HepG2 (cell line): ENCODE measurements around the gene SEPHS1. TPM values are rescaled to one million over a fixed set of nuclear protein-coding genes. Genes with fewer than 3 reads are reported as not detected.

Experiments
- ATAC-seq: fragments of 200-7000 bp; cut with Tn5 transposase; 3 replicates; pipeline ENCODE4 v1.9.1; 2020; ENCODE audit warnings: mild to moderate bottlenecking, moderate library complexity
- BruUV-seq: library from RNA; stranded (reverse); fragments of 400-500 nt; replicated peaks from 2 replicates; lab custom pipeline; 2021; lab: Mats Ljungman, UMichigan
- CTCF ChIA-PET: fragments of 300-600 bp; formaldehyde crosslinking; extraction: SDS; loops from one replicate; lab custom pipeline; 2021; ENCODE audit warnings: low total read pairs, inconsistent platforms, low intra/inter-chr PET ratio; lab: Yijun Ruan, JAX
- POLR2A ChIA-PET: fragments of 350-600 bp; sonication (Branson Sonifier 250); formaldehyde crosslinking; loops from one replicate; lab custom pipeline; 2020; ENCODE audit warnings: antibody characterized with exemption, inconsistent platforms; lab: Yijun Ruan, JAX
- DNase-seq: peaks from one replicate; pipeline ENCODE4 v3.0.0-alpha.2; 2015; ENCODE audit warnings: low spot score
- FAIRE-seq: peaks from 3 replicates; lab custom pipeline; 2011; peaks lifted over from hg19 to GRCh38; lab: Jason Lieb, UNC
- H2AFZ ChIP-seq: one replicate; pipeline ENCODE4 v1.6.1; 2011; ENCODE audit warnings: low read length, inconsistent platforms
- H3K27ac ChIP-seq: fragments of 300-600 bp; 3 replicates; pipeline ENCODE4 v1.8.0; 2011; ENCODE audit warnings: mixed run types, mild to moderate bottlenecking, mixed read lengths, low read length, inconsistent platforms; ENCODE audit not compliant: insufficient read depth; ENCODE audit errors: extremely low read length
- H3K27me3 ChIP-seq, 2 experiments: fragments of 200-600 bp in 1 of 2; 2 replicates in 1 of 2; 3 replicates in 1 of 2; pipeline versions ENCODE4 v1.6.0 to v1.8.0; 2011; ENCODE audit warnings: low read length in 2 of 2, mild to moderate bottlenecking in 2 of 2, moderate library complexity in 2 of 2, inconsistent platforms in 1 of 2; ENCODE audit not compliant: insufficient read depth in 2 of 2, control insufficient read depth in 1 of 2
- H3K36me3 ChIP-seq, 2 experiments: fragments of 200-600 bp in 1 of 2; replicated peaks in 1 of 2; 2 replicates in 1 of 2; 3 replicates in 1 of 2; pipeline versions ENCODE4 v1.5.1 to v1.8.0; 2011; ENCODE audit warnings: low read length in 2 of 2, inconsistent platforms in 1 of 2; ENCODE audit not compliant: insufficient read depth in 2 of 2, control insufficient read depth in 1 of 2
- H3K4me1 ChIP-seq: 2 replicates; pipeline ENCODE4 v1.5.1; 2012; ENCODE audit warnings: low read length, inconsistent platforms; ENCODE audit not compliant: insufficient read depth
- H3K4me2 ChIP-seq: 2 replicates; pipeline ENCODE4 v1.6.0; 2011; ENCODE audit warnings: low read depth, low read length, inconsistent platforms
- H3K4me3 ChIP-seq, 3 experiments: fragments of 200-600 bp in 1 of 3; sonication (generic), shearing (Covaris generic) in 1 of 3; replicated peaks in 1 of 3; 2 replicates each; pipeline ENCODE4 v1.5.1; 2011 to 2016; ENCODE audit warnings: low read length in 3 of 3, inconsistent platforms in 2 of 3, low read depth in 2 of 3, mild to moderate bottlenecking in 2 of 3, control low read depth in 1 of 3, mixed read lengths in 1 of 3; ENCODE audit not compliant: insufficient read depth in 1 of 3
- H3K79me2 ChIP-seq: one replicate; pipeline ENCODE4 v1.6.1; 2011; ENCODE audit warnings: low read length, inconsistent platforms; ENCODE audit not compliant: insufficient read depth
- H3K9ac ChIP-seq: 2 replicates; pipeline ENCODE4 v1.6.0; 2011; ENCODE audit warnings: mild to moderate bottlenecking, low read depth, low read length, inconsistent platforms; ENCODE audit not compliant: insufficient read depth
- H3K9me3 ChIP-seq: 2 replicates; pipeline ENCODE4 v1.5.1; 2012; ENCODE audit warnings: mild to moderate bottlenecking, low read length
- H4K20me1 ChIP-seq: 2 replicates; pipeline ENCODE4 v1.6.0; 2011; ENCODE audit warnings: inconsistent platforms, mild to moderate bottlenecking, low read length, moderate library complexity; ENCODE audit not compliant: insufficient read depth
- HMGA1 ChIP-seq: sonication (generic); formaldehyde crosslinking; conservative IDR thresholded peaks from 2 replicates; pipeline ENCODE4 v1.4.0; 2020; ENCODE audit warnings: missing genetic modification reagents
- RERE ChIP-seq: IDR thresholded peaks from 2 replicates; pipeline ENCODE4 v1.6.1; 2016; ENCODE audit warnings: low read depth, missing genetic modification reagents, missing compliant biosample characterization
- SKIL ChIP-seq: sonication (generic); formaldehyde crosslinking; IDR thresholded peaks from 2 replicates; pipeline ENCODE4 v1.8.0; 2022; ENCODE audit warnings: missing genetic modification reagents, mild to moderate bottlenecking, moderate library complexity, borderline replicate concordance
- WIZ ChIP-seq: sonication (generic); formaldehyde crosslinking; IDR thresholded peaks from 2 replicates; pipeline ENCODE4 v1.5.1; 2020; ENCODE audit warnings: mild to moderate bottlenecking, missing genetic modification reagents
- ZFP1 ChIP-seq: IDR thresholded peaks from 2 replicates; pipeline ENCODE4 v1.6.1; 2016
- ZNF232 ChIP-seq: sonication (generic); formaldehyde crosslinking; IDR thresholded peaks from 2 replicates; pipeline ENCODE4 v1.4.0; 2020; ENCODE audit warnings: missing genetic modification reagents, borderline replicate concordance
- ZNF33A ChIP-seq: sonication (generic); formaldehyde crosslinking; IDR thresholded peaks from 2 replicates; pipeline ENCODE4 v1.5.1; 2020; ENCODE audit warnings: missing genetic modification reagents, mild to moderate bottlenecking, moderate library complexity, borderline replicate concordance
- ZNF576 ChIP-seq: sonication (generic); formaldehyde crosslinking; IDR thresholded peaks from 2 replicates; pipeline ENCODE4 v1.4.0; 2020; ENCODE audit warnings: mild to moderate bottlenecking, missing genetic modification reagents
- WGBS: methylation state at CpG from one replicate; pipeline ENCODE4 v1.1.6; 2017; ENCODE audit warnings: low lambda C conversion rate; 5-methylcytosine and 5-hydroxymethylcytosine counted together
- in situ Hi-C: cut with HindIII; loops from 2 replicates; pipeline ENCODE4 v1.10.0; 2017; ENCODE audit warnings: low pct_unique_long_range_greater_than_20kb; ENCODE audit not compliant: extremely low pct_ligation_motif_present
- intact Hi-C: fragments of 100-400 bp; cut with micrococcal nuclease; formaldehyde crosslinking; loops from one replicate; pipeline ENCODE4 v1.10.0; 2022; ENCODE audit not compliant: unreplicated experiment
- polyA plus RNA-seq, 8 experiments: library from polyadenylated mRNA; depleted of rRNA in 3 of 8; stranded (reverse) in 7 of 8; unstranded in 1 of 8; fragments of >200 nt; fragmentation: Illumina TruSeq in 4 of 8; extraction: Trizol in 4 of 8; gene quantifications; 2 replicates each; pipeline versions ENCODE4 v1.2.1 to v1.2.3, GENCODE V29; 2011 to 2016; ENCODE audit warnings: low read depth in 4 of 8, missing spikeins in 1 of 8, mixed read lengths in 1 of 8; ENCODE audit not compliant: insufficient read depth in 1 of 8
- total RNA-seq, 5 experiments: library from RNA; depleted of rRNA; stranded (reverse); fragments of >200 nt; fragmentation: Illumina TruSeq; extraction: Trizol; gene quantifications; 2 replicates each; pipeline ENCODE4 v1.2.3, GENCODE V29; 2016; ENCODE audit warnings: low read depth in 1 of 5

SEPHS1 gene
- total and polyA plus RNA-seq, 2 of the 13 experiments (the other 11 are each of a cell fraction or from before 2014, with no cell fraction given), result 57.8 to 61.5 TPM

GRCh38 chr10:13270877-13271551 lies 77.1 kb downstream of the SEPHS1 start:
- WGBS, result 38% methylated on average over 9 of the region's 9 CpGs
- no peaks in the 10 kb centered on the region for H3K9me3 ChIP-seq
- peak overlapping the region; percentile 57 for H3K9ac ChIP-seq
- H4K20me1 ChIP-seq, result no peaks in the 10 kb centered on the region
- 0 out of 2 replicates have a peak, but pooled peaks have one; percentile 40 for TF ChIP-seq SKIL (CRISPR knock-in tag)
- no peak for TF ChIP-seq HMGA1
- TF ChIP-seq WIZ, result 0 out of 2 replicates have a peak, but pooled peaks have one; percentile 71
- TF ChIP-seq, all 625 proteins: peak for 2
- no peak for DNase-seq
- BruUV-seq, result no TSS peak
- in situ Hi-C loops, result no loop called here
- no peak for FAIRE-seq
- ATAC-seq, result peak; percentile 13
- CTCF ChIA-PET, result interaction anchor here (0.7 to 2.7 kb wide), 4 partner anchors 29 to 131 kb away, joined by 3 to 37 read pairs (median 7); partner anchors contain the start of gene PHYH
- POLR2A ChIA-PET, result interaction anchor here (6.0 kb wide), 1 partner anchor 30 kb away, joined by 109 read pairs; the partner anchor contains the start of gene PHYH
- Histone ChIP-seq H3K4me3 (peak overlapping the region in 2 of 3 experiments; percentile 66 to 71; a peak in 4 of 6 replicates), H3K4me2 (peak overlapping the region; percentile 92), H3K36me3 (no peaks in the 10 kb centered on the region), H3K4me1 (peaks cover 25% of the 10 kb centered on the region), H2AFZ (peak overlapping the region; percentile 84), H3K27me3 (no peaks in the 10 kb centered on the region), H3K79me2 (no peaks in the 10 kb centered on the region), H3K27ac (peak overlapping the region; percentile 64)
- intact Hi-C loops, result loop anchor here (1.0 to 10.0 kb wide), 5 partner anchors 31 to 166 kb away; partner anchors contain the start of genes OPTN and SEPHS1

- Histone ChIP-seq H3K9me3 (no peaks in the 10 kb centered on the region), H3K4me1 (peaks cover 27% of the 10 kb centered on the region), H3K4me3 (no peak overlapping the region), H3K36me3 (no peaks in the 10 kb centered on the region), H4K20me1 (no peaks in the 10 kb centered on the region), H2AFZ (no peak overlapping the region), H3K9ac (no peak overlapping the region), H3K79me2 (no peaks in the 10 kb centered on the region), H3K27ac (no peak overlapping the region), H3K27me3 (no peaks in the 10 kb centered on the region), H3K4me2 (no peak overlapping the region)
- BruUV-seq, result no TSS peak
- in situ Hi-C loops (no loop called here), intact Hi-C loops (no loop called here)
- FAIRE-seq (no peak), ATAC-seq (no peak), DNase-seq (no peak)
- WGBS, result 15% methylated on average over 3 of the region's 3 CpGs
- ChIA-PET POLR2A (interaction anchor here (6.0 kb wide), 1 partner anchor 32 kb away, joined by 109 read pairs; the partner anchor contains the start of gene PHYH), CTCF (no interaction called here)
- TF ChIP-seq ZNF576 (CRISPR knock-in tag) (no peak), RERE (CRISPR knock-in tag) (no peak), ZNF232 (CRISPR knock-in tag) (no peak), ZNF33A (CRISPR knock-in tag) (no peak), ZFP1 (CRISPR knock-in tag) (no peak)
Measured at GRCh38 chr10:13268841-13269240, 79.3 kb downstream of the SEPHS1 start.
